NCI-H146 treated with DMSO at 0.1 percent for 48 hours (cell line): ENCODE results near the gene RPL39L.

Experiments
- DNase-seq: peaks from one replicate; lab custom pipeline; 2025; ENCODE audit not compliant: unreplicated experiment; lab: John Stamatoyannopoulos, UW

RPL39L gene

DNA sequence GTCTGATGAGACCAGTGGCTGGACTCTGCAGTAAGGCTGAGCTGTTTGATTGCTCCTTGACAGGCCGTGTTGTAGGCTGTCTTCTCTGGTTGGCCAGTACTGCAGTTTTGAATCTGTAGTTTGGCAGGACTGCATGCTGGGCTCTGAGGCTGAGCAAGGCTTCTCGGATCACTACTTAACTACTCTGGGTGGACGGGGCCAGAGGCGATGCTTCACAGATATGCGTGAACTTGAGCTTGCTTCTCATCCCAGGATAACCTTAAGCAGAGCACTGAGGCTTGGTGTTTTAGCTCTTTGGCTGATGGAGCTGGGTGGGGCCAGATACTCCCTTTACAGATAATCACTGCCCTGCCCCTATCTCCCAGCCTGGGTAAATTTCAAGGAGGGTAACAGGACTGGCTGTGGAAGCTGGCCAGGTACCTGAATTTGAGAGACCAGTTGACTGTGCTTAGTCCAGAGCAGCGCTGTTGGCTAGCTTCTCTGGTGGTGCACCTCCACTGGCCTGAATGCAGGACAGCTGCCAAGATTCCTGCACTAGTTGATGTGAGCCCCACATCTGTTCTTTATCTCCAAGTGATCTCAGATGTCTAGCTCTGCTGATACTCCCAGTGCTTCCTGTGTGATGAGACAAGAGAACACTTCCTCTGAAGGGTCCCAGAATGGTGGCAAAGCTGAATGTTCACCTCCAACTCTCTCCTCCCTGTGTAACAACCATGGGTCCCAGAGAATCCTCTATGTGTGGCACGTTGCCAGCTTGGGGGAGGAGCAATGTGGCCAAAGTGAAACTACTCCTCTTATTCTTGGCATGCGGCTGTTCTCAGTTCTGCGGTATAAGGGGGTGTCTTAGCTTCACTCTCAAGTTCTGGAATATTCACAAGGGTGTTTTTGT lies 37.9 kb downstream of the RPL39L start:
- no peak for DNase-seq

DNA sequence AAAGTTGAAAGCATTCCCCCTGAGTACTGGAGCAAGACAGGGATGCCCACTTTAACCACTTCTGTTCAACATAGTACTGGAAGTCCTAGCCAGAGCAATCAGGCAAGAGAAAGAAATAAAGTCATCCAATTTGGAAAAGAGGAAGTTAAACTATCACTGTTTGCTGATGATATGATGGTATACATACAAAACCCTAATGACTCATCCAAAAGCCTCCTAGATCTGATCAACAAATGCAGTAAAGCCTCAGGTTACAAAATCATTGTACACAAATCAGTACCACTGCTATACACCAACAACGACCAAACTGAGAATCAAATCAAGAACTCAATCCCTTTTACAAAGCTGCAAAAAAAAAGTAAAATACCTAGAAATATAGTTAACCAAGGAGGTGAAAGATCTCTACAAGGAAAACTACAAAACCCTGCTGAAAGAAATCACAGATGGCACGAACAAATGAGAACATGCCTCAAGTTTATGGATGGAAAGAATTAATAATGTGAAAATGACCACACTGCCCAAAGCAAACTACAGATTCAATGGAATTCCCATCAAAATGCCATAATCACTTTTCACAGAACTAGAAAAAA lies 40.3 kb downstream of the RPL39L start:
- no peak for DNase-seq

DNA sequence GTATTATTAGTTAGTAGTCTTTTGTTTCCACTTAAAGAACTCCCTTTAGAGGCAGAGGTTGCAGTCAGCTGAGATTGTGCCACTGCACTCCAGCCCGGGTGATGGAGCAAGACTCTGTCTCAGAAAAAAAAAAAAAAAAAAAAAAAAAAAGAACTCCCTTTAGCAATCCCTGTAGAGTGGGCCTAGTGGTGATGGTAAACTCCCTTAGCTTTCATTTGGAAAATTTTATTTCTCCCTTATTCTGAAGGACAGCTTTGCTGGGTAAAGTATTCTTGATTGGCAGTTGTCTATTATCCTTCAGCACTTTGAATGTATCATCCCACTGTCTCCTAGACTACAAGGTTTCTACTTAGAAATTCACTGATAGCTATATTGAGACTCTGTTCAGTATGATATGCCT lies 46.0 kb downstream of the RPL39L start:
- no peak for DNase-seq

DNA sequence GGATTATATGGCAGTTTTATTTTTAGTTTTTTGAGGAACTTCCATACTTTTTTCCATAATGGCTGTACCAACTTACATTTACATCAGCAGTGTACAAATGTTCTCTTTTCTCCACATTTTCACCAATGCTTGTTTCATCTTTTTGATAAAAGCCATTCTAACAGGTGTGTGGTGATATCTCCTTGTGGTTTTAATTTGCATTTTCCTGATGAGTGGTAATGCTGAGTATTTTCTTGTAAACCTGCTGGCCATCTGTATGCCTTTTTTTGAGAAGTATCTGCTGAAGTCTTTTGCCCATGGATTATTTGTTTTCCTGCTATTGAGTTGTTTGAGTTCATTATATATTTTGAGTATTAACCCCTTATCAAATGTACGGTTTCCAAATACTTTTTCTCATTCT lies 50.6 kb downstream of the RPL39L start:
- DNase-seq = no peak

DNA sequence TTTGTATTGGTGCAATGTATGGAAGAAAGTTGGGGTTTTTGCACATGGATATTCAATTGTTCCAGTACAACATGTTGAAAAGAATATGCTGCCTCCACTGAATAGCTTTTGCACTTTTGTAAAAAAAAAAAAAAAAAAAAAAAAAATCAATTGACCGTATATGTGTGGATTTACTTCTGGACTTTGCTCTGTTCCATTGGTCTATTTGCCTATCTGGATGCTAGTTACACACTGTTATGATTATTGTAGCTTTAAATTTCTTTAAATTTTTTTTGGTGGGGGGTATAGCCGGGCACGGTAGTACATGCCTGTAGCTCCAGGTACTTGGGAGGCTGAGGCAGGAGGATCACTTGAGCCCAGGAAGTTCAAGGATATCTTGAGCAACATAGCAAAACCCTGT lies 52.5 kb downstream of the RPL39L start:
- DNase-seq = no peak

DNA sequence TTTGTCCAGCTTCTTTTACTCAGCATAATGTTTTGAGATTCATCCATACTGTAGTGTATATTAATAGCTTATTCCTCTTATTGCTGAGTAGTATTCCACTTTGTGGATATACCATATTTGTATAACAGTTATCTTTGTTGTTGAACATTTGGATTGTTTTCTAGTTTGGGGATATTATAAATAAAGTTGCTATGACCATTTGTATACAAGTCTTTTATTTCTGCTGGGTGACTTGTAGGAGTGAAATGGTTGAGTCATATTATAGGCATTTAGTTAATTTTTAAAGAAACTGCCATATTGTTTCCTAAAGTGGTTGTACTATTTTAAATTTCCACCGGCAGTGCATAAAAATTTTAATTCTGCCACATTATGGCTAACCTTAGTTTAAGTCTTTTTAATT lies 53.4 kb downstream of the RPL39L start:
- DNase-seq = no peak

DNA sequence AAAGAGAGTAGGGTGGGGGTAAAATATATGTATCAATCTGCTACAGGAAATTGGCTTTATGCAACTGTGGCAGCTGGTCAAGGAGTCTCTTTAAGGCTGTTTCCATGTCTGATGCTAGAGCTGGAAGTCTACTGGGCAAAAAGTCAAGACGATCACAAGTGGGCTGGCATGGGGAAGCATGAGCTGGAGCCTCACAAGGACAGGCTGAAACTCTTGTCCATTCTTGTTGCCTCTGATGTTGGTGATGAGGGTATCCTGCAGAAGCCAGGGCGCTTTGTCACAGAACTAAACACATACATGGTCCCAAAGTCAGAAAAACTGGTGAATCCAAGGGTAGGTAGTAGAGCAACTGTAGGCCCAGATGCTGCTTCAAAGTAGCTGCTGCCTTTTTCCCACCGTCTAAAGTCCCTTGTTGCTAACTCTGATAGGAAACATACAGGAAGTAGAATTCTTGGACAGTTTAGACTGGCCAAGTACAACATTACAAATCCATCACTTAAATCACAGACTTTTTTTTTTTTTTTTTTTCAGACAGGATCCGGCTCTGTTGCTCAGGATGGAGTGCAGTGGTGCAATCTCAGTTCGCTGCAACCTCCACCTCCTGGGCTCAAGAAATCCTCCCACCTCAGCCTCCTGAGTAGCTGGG lies 54.2 kb downstream of the RPL39L start:
- no peak for DNase-seq

DNA sequence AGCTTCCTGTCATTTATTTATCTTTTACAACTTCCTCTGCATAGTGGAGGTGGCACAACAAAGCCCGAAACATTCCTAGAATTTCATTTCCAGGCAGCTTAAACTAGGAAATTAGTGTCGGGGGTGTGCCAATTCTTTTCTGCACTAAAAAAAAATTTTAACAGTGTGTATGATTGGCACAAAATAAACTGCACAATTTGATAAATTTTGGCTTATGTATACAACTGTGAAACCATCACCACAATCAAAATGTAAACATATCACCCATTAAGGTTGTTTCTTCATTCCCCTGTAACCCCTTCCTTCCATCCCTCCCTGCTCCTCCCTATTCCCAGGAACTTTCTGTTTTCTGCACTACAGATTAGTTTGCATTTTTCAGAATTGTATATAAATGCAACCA lies 54.7 kb downstream of the RPL39L start:
- no peak for DNase-seq

DNA sequence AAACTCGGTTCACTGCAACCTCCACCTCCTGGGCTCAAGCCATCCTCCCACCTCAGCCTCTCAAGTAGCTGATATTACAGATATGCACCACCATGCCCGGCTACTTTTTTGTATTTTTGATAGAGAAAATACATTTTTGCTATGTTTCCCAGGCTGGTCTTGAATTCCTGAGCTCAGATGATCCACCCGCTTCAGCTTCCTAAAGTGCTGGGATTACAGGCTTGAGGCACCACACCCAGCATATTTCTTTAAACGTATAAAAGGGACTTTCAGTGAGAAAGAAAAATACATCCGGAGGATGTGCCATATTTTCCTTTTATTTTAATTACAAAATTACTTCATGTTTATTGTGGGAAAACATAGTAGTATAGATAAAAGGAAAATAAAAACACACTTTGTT lies 55.2 kb downstream of the RPL39L start:
- no peak for DNase-seq

DNA sequence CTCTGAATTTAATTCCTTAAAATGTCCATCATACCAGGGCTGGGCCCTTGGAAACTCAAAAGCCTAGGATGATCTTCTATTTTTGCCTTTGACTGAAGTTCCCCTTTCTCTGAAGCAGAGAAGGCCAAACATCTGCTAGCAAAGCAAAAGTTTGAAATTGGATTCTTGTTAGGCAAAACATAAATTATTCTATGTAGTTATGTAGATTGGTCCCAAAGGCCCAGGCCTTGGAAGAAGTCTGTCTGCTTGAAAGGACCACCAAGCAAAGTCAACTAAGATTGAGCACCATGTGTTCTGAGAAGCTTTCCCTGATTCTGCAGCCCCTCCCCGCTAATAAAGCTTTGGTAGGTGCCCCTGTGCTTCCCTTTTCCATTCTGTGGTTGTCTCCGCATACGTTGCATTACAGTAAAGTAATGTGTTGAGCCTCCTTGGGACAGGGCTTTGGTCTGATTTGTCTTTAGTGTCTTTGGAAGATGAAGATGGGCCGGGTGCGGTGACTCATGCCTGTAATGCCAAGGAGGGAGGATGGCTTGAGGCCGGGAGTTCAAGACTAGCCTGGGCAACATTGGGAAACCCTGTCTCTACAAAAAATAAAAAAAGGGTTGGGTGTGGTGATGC lies 56.4 kb downstream of the RPL39L start:
- no peak for DNase-seq

DNA sequence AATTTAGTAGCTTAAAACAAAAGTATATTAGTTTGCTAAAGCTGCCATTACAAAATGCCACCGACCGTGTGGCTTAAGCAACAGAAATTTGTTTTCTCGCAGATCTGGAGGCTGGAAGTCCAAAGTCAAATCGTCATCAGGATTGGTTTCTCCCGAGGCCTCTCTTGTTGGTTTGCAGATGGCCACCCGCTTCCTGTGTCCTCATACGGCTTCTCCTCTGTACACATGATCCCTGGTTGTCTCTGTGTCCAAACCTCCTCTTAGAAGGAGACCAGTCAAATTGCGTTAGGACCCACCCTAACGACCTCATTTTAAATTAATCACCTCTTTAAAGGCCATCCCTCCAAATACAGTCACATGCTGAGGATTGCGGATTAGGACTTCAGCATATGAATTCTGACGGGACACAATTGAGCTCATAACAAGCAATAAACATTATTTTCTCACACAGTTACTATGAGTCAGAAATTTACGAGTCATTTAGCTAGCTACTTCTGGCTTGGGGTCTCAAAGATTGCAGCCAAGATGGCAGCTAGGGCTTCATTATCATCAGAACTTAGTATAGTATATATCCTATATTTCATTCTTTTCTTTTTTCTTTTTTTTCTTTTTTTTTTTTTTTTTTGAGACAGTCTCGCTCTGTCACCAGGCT lies 58.4 kb downstream of the RPL39L start:
- no peak for DNase-seq

DNA sequence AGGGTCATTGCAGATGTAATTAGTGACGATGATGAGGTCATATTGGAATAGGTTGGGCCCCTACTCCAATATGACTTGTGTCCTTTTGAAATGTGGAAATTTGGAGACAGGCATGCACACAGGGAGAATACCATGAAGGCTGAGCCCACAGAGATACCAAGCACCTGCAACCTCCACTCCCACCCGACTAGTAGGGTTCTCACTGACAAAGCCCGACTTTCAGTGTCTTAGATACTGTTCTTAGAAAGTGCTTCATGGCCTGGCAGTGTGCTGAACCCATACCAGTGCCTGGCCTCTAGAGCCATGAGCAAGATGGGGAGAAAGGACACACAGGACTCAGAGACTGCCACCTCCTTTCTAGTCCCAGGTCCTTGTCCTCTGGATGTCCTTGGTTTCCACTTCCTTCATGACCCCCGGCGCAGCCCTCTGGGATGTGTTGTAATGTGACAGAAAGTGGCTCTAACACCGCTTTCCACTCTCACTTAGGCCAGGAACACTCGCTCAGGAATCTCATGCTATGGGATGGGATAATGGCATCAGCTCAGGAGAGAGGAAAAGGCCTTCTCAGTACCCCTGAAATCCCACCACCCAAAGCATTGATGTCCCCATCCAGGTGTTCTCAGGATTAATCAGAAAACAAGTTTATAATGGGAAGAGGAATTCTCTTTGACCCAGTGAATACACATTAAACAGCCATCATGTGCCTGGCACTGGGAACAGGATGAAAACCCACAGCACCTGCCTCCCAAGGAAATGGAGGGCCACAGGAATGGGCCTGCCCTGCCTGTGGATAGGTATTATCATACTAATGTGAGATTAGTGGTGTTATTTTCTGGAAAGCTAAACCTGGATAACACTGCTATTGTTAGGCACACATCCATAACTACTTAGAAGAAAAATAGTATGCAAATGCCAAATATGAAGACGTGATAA lies 59.9 kb downstream of the RPL39L start:
- DNase-seq = no peak

DNA sequence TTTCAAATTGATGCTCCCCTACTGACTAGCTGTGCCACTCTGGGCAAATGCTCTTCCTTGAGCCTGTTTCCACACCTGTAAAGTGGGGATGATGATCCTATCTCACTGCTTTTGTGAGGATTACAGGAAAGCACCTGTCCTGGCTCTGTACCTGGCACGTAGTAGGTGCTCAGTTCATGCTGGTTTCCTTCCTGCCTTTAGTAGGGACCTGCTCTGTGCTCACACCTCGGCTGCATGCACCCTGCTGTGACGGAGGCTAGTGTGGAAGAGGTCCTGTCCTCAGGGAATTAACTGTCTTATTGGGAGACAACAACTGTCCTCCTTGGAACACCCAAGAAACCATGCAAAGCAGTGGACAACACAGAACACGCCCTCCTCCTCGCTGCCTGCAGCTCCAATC lies 61.8 kb downstream of the RPL39L start:
- DNase-seq = no peak

DNA sequence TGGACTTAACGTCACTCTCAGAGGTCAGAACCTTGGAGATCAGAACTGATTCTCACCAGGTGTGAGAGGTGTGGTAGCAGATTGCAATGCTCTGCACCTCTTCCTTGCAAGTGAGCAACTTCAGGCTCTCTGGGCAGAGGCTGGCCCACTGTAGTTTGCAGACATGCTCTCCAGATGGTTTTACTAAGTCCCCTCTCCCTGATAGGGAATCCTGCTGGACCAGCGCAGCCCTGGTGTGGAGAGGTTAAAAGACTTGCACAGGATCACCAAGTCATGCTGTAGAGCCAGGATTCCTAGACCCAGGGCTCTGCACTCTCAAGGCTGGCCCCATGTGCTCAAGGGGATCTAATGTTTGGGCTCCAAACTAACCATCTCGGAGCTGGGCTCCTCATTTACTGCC lies 62.2 kb downstream of the RPL39L start:
- DNase-seq = no peak

DNA sequence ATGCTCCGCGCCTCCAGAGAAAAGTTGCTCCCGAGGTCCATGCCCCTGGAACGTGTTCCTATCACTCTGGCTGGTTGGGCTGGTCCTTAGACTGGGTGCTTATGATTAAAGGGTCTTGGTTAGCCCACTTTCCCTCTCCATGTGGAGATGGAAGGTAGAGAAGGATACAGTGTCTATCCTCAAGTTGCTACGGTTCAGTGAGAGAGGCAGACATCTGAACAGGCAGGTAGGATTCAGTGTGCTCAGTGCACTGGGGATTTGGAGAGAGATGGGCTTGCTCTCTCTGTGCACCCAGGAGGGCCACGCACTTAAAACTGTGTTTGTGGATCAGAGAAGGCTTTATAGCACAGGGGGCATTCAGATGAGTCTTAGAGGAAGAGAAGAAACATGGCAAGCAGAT lies 63.0 kb downstream of the RPL39L start:
- no peak for DNase-seq

DNA sequence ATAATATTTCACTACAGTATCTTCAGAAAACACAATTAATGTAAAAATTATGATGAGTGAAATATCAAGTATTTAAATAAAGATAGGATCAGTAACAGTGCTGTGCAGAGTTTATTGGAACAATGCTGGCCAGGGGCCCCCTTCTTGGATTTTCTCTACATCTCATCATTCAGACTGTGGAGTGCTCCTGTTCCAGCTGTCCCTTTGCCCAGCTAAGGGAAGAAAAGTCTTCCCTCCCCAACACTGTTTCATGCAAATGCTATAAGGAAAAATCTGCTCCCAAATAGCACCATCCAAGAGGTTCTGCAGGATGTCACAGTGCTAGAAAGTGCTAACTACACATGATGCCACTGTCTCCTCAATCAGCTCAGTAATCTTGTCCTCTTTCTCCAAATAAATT lies 64.5 kb downstream of the RPL39L start:
- no peak for DNase-seq

DNA sequence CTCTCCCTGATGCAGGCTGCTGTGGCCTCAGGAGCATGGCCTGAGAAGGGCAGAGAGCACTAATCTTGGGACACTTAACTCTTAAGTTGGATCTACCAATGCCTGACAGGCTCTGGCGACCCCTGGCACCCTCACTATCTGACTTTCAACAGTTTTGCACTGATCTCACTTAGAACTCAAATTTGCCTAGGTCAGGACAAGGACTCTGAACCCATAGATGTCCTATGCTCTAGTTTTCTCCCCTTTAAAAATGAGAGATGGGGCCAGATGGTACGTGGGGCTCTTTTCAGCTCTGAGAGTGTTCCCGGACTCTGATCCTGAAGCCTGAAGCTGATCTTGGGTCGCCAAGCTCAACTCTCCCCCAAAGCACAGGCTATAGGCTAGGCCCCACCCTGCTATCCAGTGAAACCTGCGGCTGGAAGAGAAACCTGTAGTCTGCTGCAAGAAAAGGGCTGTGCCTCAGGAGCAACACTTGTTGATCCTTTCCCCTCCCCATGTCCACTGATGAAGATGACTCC lies 65.7 kb downstream of the RPL39L start:
- DNase-seq = no peak

DNA sequence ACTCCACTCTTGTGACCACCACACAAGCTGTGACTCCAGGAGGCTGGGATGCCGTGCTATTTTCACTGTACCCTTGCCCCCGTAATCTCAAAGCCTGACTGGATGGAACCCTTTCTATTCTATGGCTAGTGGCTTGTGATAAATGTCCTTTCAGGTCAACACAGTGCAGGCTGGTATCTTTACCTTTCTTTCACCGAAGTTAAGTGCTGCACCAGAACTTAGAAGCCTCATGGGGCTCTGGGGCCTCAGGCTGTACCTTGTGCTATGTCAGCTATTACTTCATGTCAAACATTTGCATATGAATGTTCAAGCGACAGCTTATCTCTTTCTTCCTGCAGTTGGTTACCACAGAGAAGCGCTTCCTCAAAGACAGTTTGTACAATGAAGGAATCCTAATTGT lies 66.8 kb downstream of the RPL39L start:
- no peak for DNase-seq

DNA sequence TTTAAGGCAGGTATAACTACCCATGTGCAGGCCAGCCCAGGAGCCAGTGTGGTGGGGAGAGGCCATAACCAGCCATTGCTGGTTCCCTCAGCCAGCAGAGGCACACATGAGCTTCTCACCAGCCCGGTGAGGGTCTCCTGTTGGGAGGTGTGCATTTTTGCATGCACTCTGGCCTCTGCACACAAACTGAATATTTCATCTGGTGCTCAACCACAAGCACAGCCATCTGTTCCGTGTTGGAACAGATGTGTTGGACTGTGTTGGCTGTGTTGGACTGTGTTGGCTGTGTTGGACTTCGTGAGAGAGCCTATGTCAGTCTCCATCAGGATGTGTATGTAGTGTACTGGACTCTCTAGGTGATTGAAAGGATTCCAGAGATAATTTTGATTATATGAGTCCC lies 67.2 kb downstream of the RPL39L start:
- DNase-seq = no peak
